WTC11 (cell line): ENCODE measurements around the gene PIGU. TPM values are rescaled to one million over a fixed set of nuclear protein-coding genes. Genes with fewer than 3 reads are reported as not detected.
"Not testable (repeated sequence)": the region's sequence is repeated elsewhere in the genome, so short reads cannot be mapped to it uniquely, and the experiment has no call there.

Experiments
- ATAC-seq: fragments of 200-7000 bp; cut with Tn5 transposase; 2 replicates; pipeline ENCODE4 v1.10.0; 2021; ENCODE audit warnings: mild to moderate bottlenecking, moderate library complexity
- CTCF ChIA-PET: fragments of 300-600 bp; sonication (Branson Sonifier 250); formaldehyde crosslinking; loops from one replicate; lab custom pipeline; 2021; ENCODE audit warnings: antibody characterized with exemption; lab: Charles Lee
- POLR2A ChIA-PET: fragments of 350-600 bp; sonication (Branson Sonifier 250); formaldehyde crosslinking; loops from one replicate; lab custom pipeline; 2021; ENCODE audit warnings: antibody characterized with exemption; lab: Charles Lee
- DNase-seq: peaks from one replicate; pipeline ENCODE4 v3.0.0; 2021; ENCODE audit warnings: low spot score
- H3K27ac Mint-ChIP-seq: 2 replicates; pipeline ENCODE4 v1.8.0; 2021; ENCODE audit warnings: mixed read lengths
- H3K27me3 Mint-ChIP-seq: 2 replicates; pipeline ENCODE4 v1.8.0; 2021; ENCODE audit warnings: low read depth, mild to moderate bottlenecking, moderate library complexity, mixed read lengths
- H3K36me3 Mint-ChIP-seq: 2 replicates; pipeline ENCODE4 v1.8.0; 2021; ENCODE audit warnings: mixed read lengths
- H3K4me1 Mint-ChIP-seq: 2 replicates; pipeline ENCODE4 v1.8.0; 2022; ENCODE audit warnings: mixed read lengths
- H3K4me3 Mint-ChIP-seq: 2 replicates; pipeline ENCODE4 v1.8.0; 2021; ENCODE audit warnings: mild to moderate bottlenecking, moderate library complexity, mixed read lengths
- H3K9me3 Mint-ChIP-seq: 2 replicates; pipeline ENCODE4 v1.8.0; 2021; ENCODE audit warnings: mixed read lengths
- AFF4 ChIP-seq: sonication (generic); formaldehyde crosslinking; IDR thresholded peaks from 2 replicates; pipeline ENCODE4 v1.8.1; 2023; ENCODE audit warnings: mild to moderate bottlenecking, missing genetic modification reagents, borderline replicate concordance
- ATF3 ChIP-seq: sonication (generic); formaldehyde crosslinking; conservative IDR thresholded peaks from 2 replicates; pipeline ENCODE4 v1.8.1; 2022; ENCODE audit warnings: mild to moderate bottlenecking, missing genetic modification reagents
- CBFB ChIP-seq: sonication (generic); formaldehyde crosslinking; IDR thresholded peaks from 2 replicates; pipeline ENCODE4 v1.8.1; 2022; ENCODE audit warnings: mild to moderate bottlenecking, low read depth, missing genetic modification reagents
- CTCF ChIP-seq: fragments of 200-600 bp; IDR thresholded peaks from 2 replicates; pipeline ENCODE4 v1.8.0; 2022; ENCODE audit warnings: antibody characterized with exemption
- ERG ChIP-seq: fragments of 250-450 bp; sonication (Bioruptor Pico); IDR thresholded peaks from 2 replicates; pipeline ENCODE4 v1.8.0; 2021; ENCODE audit warnings: mild to moderate bottlenecking
- ESRRA ChIP-seq: sonication (generic); formaldehyde crosslinking; IDR thresholded peaks from 2 replicates; pipeline ENCODE4 v1.8.1; 2022; ENCODE audit warnings: mild to moderate bottlenecking, missing genetic modification reagents, borderline replicate concordance
- PREB ChIP-seq: sonication (generic); formaldehyde crosslinking; IDR thresholded peaks from 2 replicates; pipeline ENCODE4 v1.8.1; 2022; ENCODE audit warnings: mild to moderate bottlenecking, missing genetic modification reagents, moderate library complexity, borderline replicate concordance
- RELA ChIP-seq: sonication (generic); formaldehyde crosslinking; IDR thresholded peaks from 2 replicates; pipeline ENCODE4 v1.8.1; 2022; ENCODE audit warnings: missing genetic modification reagents, mild to moderate bottlenecking, borderline replicate concordance
- TEAD1 ChIP-seq: sonication (generic); formaldehyde crosslinking; IDR thresholded peaks from 2 replicates; pipeline ENCODE4 v1.8.0; 2022; ENCODE audit warnings: mild to moderate bottlenecking, missing genetic modification reagents
- ZNF671 ChIP-seq: fragments of 250-450 bp; sonication (Bioruptor Pico); IDR thresholded peaks from 2 replicates; pipeline ENCODE4 v1.8.0; 2021; ENCODE audit warnings: mild to moderate bottlenecking
- ZSCAN18 ChIP-seq: fragments of 250-450 bp; sonication (Bioruptor Pico); IDR thresholded peaks from 2 replicates; pipeline ENCODE4 v2.1.2; 2022; ENCODE audit warnings: mild to moderate bottlenecking, moderate library complexity
- total RNA-seq: library from RNA; stranded (reverse); gene quantifications from 3 replicates; pipeline ENCODE4 v1.2.3, GENCODE V29; 2021

The PIGU gene
- total RNA-seq, 1 experiment from 2014 or later, result 24.8 TPM

- TF ChIP-seq TEAD1 (CRISPR knock-in tag) (no peak), ATF3 (CRISPR knock-in tag) (no peak), ZNF671 (CRISPR knock-in tag) (no peak)
Measured at GRCh38 chr20:34524426-34524825, 152.5 kb downstream of the PIGU start (continued).

GRCh38 chr20:34522969-34523871, 153.7 kb downstream of the PIGU start:
- DNase-seq (peak; percentile 83), ATAC-seq (peak; percentile 97)
- H3K36me3 Mint-ChIP-seq, result peaks cover 21% of the 10 kb centered on the region
- H3K4me3 Mint-ChIP-seq, result no peak overlapping the region
- H3K27me3 Mint-ChIP-seq, result no peaks in the 10 kb centered on the region
- POLR2A ChIA-PET, result interaction anchor here (0.9 kb wide), 1 partner anchor 160 kb away, joined by 3 read pairs; no protein-coding TSS in a partner anchor
- TF ChIP-seq CBFB (CRISPR knock-in tag) (no peak), PREB (CRISPR knock-in tag) (no peak), CTCF (peak; percentile 41; the same call in 1 of the 2 replicates)
- peak overlapping the region; percentile 84 for H3K27ac Mint-ChIP-seq
- H3K9me3 Mint-ChIP-seq, result no peaks in the 10 kb centered on the region
- peaks cover 12% of the 10 kb centered on the region for H3K4me1 Mint-ChIP-seq
- CTCF ChIA-PET, result interaction anchor here (0.5 to 4.0 kb wide), 58 partner anchors 9 to 557 kb away, joined by 3 to 104 read pairs (median 3); partner anchors contain the start of genes ASIP and ITCH

- H3K36me3 Mint-ChIP-seq, DNase-seq, H3K27ac Mint-ChIP-seq, H3K4me3 Mint-ChIP-seq, ATAC-seq, POLR2A ChIA-PET, H3K27me3 Mint-ChIP-seq, H3K9me3 Mint-ChIP-seq: not testable (repeated sequence)
- peaks cover 22% of the 10 kb centered on the region for H3K4me1 Mint-ChIP-seq
- CTCF ChIA-PET, result interaction anchor here (1.0 to 1.5 kb wide), 2 partner anchors 207 to 209 kb away, joined by 3 to 7 read pairs; no protein-coding TSS in a partner anchor
Measured at GRCh38 chr20:34519841-34520240, 157.1 kb downstream of the PIGU start.

GRCh38 chr20:34518863-34519262, 158.0 kb downstream of the PIGU start:
- DNase-seq, ATAC-seq, H3K27ac Mint-ChIP-seq, H3K4me3 Mint-ChIP-seq, H3K36me3 Mint-ChIP-seq, POLR2A ChIA-PET, H3K27me3 Mint-ChIP-seq, H3K9me3 Mint-ChIP-seq: not testable (repeated sequence)
- H3K4me1 Mint-ChIP-seq, result peaks cover 29% of the 10 kb centered on the region
- CTCF ChIA-PET, result interaction anchor here (0.7 kb wide), 1 partner anchor 418 kb away, joined by 3 read pairs; no protein-coding TSS in a partner anchor

GRCh38 chr20:34517114-34517505, 159.8 kb downstream of the PIGU start:
- no peak for ATAC-seq
- Mint-ChIP-seq H3K36me3 (no peaks in the 10 kb centered on the region), H3K9me3 (no peaks in the 10 kb centered on the region), H3K27ac (no peak overlapping the region), H3K27me3 (no peaks in the 10 kb centered on the region), H3K4me1 (peaks cover 22% of the 10 kb centered on the region), H3K4me3 (peak overlapping the region; percentile 97)
- no peak for DNase-seq
- ChIA-PET POLR2A (interaction anchor here (1.1 kb wide), 1 partner anchor 53 kb away, joined by 3 read pairs; no protein-coding TSS in a partner anchor), CTCF (interaction anchor here (0.6 to 4.2 kb wide), 8 partner anchors 20 to 262 kb away, joined by 3 to 60 read pairs (median 4); partner anchors contain the start of gene AHCY)
- TF ChIP-seq AFF4 (no peak), ESRRA (CRISPR knock-in tag) (no peak), RELA (CRISPR knock-in tag) (no peak), PREB (CRISPR knock-in tag) (no peak), ERG (CRISPR knock-in tag) (no peak), ZSCAN18 (CRISPR knock-in tag) (no peak), TEAD1 (CRISPR knock-in tag) (no peak)
